ENCODE measurements around the gene LIPK. TPM values are rescaled to one million over a fixed set of nuclear protein-coding genes. Genes with fewer than 3 reads are reported as not detected.

Gene LIPK
- total RNA-seq, 2 donors from 2014 or later = not detected

- Histone ChIP-seq H3K27ac (no peak overlapping the region), H3K4me1 (ENCODE audit: control insufficient read depth in 1 of 2, low read depth in 2 of 2) (no peaks in the 10 kb centered on the region), H3K27me3 (replicated peaks; ENCODE audit: insufficient read depth) (no peaks in the 10 kb centered on the region), H3K9me3 (no peaks in the 10 kb centered on the region), H3K36me3 (no peaks in the 10 kb centered on the region), H3K4me3 (no peak overlapping the region)
- TF ChIP-seq, protein P1, sequence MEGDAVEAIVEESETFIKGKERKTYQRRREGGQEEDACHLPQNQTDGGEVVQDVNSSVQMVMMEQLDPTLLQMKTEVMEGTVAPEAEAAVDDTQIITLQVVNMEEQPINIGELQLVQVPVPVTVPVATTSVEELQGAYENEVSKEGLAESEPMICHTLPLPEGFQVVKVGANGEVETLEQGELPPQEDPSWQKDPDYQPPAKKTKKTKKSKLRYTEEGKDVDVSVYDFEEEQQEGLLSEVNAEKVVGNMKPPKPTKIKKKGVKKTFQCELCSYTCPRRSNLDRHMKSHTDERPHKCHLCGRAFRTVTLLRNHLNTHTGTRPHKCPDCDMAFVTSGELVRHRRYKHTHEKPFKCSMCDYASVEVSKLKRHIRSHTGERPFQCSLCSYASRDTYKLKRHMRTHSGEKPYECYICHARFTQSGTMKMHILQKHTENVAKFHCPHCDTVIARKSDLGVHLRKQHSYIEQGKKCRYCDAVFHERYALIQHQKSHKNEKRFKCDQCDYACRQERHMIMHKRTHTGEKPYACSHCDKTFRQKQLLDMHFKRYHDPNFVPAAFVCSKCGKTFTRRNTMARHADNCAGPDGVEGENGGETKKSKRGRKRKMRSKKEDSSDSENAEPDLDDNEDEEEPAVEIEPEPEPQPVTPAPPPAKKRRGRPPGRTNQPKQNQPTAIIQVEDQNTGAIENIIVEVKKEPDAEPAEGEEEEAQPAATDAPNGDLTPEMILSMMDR (IDR thresholded peaks at IDR 0.05) = no peak
- DNase-seq (ENCODE audit: low spot score) = no peak
- no peak for ATAC-seq (ENCODE audit: insufficient number of reproducible peaks, low FRiP score, low read depth)
These were observed 15.3 kb downstream of the LIPK start for GRCh38 chr10:88721392-88721791.

GRCh38 chr10:88725798-88726197, 19.7 kb downstream of the LIPK start:
- no peak for DNase-seq (ENCODE audit: low spot score)
- no peaks in the 10 kb centered on the region for H3K9me3 ChIP-seq
- TF ChIP-seq, protein P1 (IDR thresholded peaks at IDR 0.05) = no peak

GRCh38 chr10:88728107-88728763, 22.2 kb downstream of the LIPK start:
- Histone ChIP-seq H3K4me1 (ENCODE audit: control insufficient read depth in 1 of 2, low read depth in 2 of 2) (no peaks in the 10 kb centered on the region), H3K9me3 (no peaks in the 10 kb centered on the region), H3K36me3 (no peaks in the 10 kb centered on the region), H3K4me3 (no peak overlapping the region), H3K27me3 (replicated peaks; ENCODE audit: insufficient read depth) (no peaks in the 10 kb centered on the region), H3K27ac (no peak overlapping the region)
- TF ChIP-seq, protein P1 (IDR thresholded peaks at IDR 0.05) = no peak
- DNase-seq (ENCODE audit: low spot score) = no peak
- ATAC-seq (ENCODE audit: insufficient number of reproducible peaks, low FRiP score, low read depth) = no peak

More at GRCh38 chr10:88725798-88726197, 19.7 kb downstream of the LIPK start:
- Histone ChIP-seq H3K4me3 (no peak overlapping the region), H3K4me1 (ENCODE audit: control insufficient read depth in 1 of 2, low read depth in 2 of 2) (no peaks in the 10 kb centered on the region), H3K27me3 (replicated peaks; ENCODE audit: insufficient read depth) (no peaks in the 10 kb centered on the region), H3K27ac (no peak overlapping the region), H3K36me3 (no peaks in the 10 kb centered on the region)
- no peak for ATAC-seq (ENCODE audit: insufficient number of reproducible peaks, low FRiP score, low read depth)

DNA sequence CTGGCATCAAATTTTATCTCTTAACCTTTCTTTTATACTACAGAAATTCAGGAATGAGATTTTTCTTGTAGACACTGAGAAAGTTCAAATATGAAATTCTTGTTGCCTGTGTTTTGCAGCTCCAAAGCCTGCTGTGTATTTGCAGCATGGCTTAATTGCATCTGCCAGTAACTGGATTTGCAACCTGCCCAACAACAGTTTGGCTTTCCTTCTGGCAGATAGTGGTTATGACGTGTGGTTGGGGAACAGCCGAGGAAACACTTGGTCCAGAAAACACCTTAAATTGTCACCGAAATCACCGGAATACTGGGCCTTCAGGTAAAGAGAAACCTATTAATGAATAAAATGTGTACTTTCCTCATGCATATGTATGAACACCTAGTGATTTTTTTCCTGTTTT, 24.8 kb downstream of the LIPK start:
- TF ChIP-seq, protein P1 (IDR thresholded peaks at IDR 0.05) = no peak
- DNase-seq (ENCODE audit: low spot score) = no peak
- no peak overlapping the region for H3K27ac ChIP-seq
- no peak for ATAC-seq (ENCODE audit: insufficient number of reproducible peaks, low FRiP score, low read depth)
- no peak overlapping the region for H3K4me3 ChIP-seq
- no peaks in the 10 kb centered on the region for H3K4me1 ChIP-seq (ENCODE audit: control insufficient read depth in 1 of 2, low read depth in 2 of 2)
- no peaks in the 10 kb centered on the region for H3K9me3 ChIP-seq
- H3K36me3 ChIP-seq = no peaks in the 10 kb centered on the region
- no peaks in the 10 kb centered on the region for H3K27me3 ChIP-seq (replicated peaks; ENCODE audit: insufficient read depth)

GRCh38 chr10:88731296-88731695, 25.2 kb downstream of the LIPK start:
- no peak overlapping the region for H3K27ac ChIP-seq
- TF ChIP-seq, protein P1 (IDR thresholded peaks at IDR 0.05) = no peak
- no peaks in the 10 kb centered on the region for H3K4me1 ChIP-seq (ENCODE audit: control insufficient read depth in 1 of 2, low read depth in 2 of 2)
- ATAC-seq (ENCODE audit: insufficient number of reproducible peaks, low FRiP score, low read depth) = no peak
- no peaks in the 10 kb centered on the region for H3K27me3 ChIP-seq (replicated peaks; ENCODE audit: insufficient read depth)
- H3K36me3 ChIP-seq = no peaks in the 10 kb centered on the region
- no peak for DNase-seq (ENCODE audit: low spot score)
- no peaks in the 10 kb centered on the region for H3K9me3 ChIP-seq
- no peak overlapping the region for H3K4me3 ChIP-seq

Data from thoracic aorta (tissue), 2 donors.